NCI-H226 (cell line): Measurements from ENCODE around the gene HSPA4.
A peak's percentile ranks its signal among the peaks of the same experiment; 100 is the strongest.
"Not testable (repeated sequence)": the region's sequence is repeated elsewhere in the genome, so short reads cannot be mapped to it uniquely, and the experiment has no call there.

Source experiments
- DNase-seq: peaks from one replicate; pipeline ENCODE4 v3.0.0-alpha.2; 2015

The HSPA4 gene

DNA sequence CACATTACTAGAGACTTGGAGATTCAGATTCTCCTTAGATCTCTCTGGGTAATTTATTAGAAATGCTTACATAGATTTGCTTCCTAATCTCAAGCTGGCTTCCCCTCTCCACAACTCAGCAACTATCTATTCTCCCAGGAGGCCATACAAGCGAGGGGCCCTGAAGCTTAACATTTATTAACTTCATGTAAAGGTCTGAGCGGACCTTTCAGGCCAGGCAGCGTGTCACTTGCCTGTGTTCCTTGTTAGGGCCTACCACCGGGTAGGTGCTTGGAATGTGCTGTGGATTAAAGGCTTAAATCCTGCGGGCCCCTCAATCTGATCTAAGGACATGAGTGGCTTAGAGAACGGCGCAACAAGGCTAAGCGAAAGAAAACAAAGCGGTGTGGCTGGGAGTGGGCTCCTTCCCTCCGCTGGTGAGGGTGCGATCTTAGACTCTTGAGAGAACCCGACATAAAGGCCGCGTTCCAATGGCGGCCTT, 712 bp upstream of the HSPA4 start:
- no peak for DNase-seq

DNA sequence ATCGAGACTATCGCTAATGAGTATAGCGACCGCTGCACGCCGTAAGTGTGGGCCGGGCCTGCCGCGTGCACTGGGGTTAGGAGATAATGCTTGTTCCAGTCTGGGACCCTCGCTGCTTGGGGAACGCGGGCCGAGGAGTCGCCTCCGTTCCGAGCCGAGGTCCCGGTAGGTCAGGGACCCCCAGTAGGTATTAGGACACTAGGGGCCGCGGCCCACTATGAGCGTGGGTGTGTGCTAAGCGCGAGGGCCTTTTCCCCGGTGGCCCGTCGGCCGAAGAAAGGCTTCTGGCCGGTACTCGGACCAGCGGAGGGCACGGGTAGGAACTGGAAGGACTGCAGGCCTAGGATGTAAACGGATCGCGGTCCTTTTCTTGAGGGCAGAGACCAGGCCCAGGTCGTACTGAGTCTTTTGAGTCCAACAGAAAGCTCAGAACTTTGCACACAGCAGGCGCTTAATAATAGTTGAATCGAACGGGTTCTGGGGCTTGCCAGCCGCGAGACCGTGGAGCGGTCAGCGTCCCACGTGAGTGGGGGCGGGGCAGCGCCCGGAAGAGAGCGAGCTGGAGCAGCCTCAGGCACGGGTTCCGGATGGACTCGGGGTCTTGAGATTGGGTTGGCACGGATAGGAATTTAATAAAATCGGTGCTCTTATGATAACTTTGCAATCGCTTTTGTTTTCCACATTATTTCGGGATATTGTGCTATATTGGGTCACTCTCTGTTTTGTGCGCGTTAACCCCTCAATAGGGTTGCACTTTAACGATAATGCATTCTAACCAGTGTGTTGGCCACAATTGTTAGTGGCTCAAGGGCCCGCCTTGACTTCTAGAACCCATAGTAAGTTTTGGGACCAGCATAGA, 733 bp downstream of the HSPA4 start:
- peak; percentile 52 for DNase-seq

- DNase-seq: no peak
These were observed 1.6 kb downstream of the HSPA4 start for GRCh38 chr5:133053448-133053847.

- no peak for DNase-seq
These were observed 3.1 kb downstream of the HSPA4 start for GRCh38 chr5:133054697-133055471.

DNA sequence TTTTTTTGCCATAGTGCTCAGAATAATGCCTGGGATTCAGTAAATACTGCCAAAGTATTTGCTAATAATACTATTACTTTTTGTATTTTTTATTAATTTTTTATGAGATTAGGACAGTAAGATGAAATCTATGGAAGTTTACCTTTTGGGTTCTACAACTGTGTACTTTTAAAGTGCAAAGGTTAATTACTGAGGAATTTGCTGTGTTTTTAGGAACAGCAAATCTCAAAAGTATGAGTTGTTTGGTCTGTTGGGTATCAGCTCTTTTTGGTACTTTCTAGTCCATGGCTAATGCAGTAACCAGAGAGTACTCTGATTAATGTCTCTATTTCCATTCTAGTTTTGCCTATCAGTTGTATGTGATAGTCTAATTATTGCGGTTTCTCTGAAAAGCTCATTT, 5.1 kb downstream of the HSPA4 start:
- no peak for DNase-seq

- no peak for DNase-seq
These were observed 7.8 kb downstream of the HSPA4 start for GRCh38 chr5:133059621-133060020.

DNA sequence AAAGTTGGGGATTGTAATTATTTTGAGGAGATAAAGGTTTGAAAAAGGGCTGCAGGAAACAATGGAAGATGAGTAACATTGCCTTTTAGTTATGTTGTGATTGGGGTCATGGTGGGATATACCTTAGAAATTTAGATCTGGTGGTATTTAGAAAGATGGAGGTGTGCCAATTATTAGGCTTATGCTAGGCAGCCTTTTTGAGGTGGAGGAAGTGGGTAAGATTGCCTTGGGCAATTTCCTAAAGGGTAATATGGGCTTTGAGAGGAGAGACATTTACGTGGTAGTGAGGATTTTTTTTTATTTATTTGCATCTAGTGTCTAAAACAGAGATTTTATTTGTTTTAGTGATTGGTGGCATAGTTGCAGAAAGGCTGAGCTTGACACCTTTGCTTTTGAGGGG, 10.5 kb downstream of the HSPA4 start:
- DNase-seq: no peak

DNA sequence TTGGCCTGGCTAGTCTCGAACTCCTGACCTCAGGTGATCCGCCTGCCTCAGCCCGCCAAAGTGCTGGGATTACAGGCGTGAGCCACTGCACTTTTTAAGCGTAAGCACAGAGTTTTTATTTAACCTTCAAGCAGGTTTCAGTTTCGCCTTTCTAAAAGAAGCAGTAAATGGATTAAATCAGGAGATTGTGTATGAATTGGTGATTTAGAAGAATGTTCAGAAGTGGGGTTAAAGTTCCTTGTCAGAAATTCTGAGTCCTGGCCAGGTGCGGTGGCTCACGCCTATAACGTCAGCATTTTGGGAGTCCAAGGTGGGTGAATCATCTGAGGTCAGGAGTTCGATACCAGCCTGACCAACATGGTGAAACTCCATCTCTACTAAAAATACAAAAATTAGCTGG, 12.2 kb downstream of the HSPA4 start:
- peak; percentile 36 for DNase-seq

GRCh38 chr5:133065471-133065870, 13.7 kb downstream of the HSPA4 start:
- no peak for DNase-seq

- DNase-seq: no peak
These were observed 14.2 kb downstream of the HSPA4 start for GRCh38 chr5:133066045-133066444.

- DNase-seq: no peak
These were observed 20.2 kb downstream of the HSPA4 start for GRCh38 chr5:133072021-133072420.

DNA sequence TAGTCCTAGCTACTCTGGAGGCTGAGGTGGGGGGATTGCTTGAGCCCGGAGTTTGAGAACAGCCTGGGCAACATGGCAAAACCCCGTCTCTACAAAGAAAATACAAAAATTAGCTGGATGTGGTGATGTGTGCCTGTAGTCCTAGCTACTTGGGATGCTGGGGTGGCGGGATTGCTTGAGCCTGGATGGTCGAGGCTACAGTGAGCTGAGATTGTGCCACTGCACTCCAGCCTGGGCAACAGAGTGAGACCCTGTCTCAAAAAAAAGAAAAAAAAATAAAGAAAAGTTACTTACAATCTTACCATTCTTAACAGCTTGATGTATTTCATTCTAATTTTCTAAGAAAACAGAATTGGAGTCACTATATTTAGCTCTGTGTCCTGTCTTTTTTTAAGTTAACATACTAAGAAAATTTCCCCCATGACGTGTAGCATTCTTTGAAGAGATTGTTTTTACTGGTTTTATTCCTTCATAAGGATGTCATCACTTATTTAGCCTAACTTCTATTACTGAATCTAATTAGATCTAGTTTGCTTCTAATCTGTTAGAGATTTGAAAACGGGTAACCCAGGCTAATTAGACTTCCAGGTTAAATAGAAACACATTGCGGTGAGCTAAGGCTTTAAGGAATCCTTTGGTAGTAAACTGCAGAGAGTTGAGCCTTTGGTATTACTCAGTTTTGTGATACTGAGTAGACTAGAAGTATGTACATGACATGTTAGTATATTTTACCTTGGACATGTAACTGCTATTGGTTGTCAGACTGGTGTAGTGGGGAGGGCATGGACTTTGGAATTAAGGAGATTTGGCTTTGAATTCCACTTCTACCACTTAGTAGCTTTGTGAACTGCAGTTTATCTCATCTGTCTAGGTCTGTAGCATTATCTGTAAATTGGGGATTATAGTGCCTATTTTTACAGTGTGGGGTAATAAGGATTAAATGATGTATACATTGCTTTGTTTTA, 24.0 kb downstream of the HSPA4 start:
- DNase-seq: no peak

DNA sequence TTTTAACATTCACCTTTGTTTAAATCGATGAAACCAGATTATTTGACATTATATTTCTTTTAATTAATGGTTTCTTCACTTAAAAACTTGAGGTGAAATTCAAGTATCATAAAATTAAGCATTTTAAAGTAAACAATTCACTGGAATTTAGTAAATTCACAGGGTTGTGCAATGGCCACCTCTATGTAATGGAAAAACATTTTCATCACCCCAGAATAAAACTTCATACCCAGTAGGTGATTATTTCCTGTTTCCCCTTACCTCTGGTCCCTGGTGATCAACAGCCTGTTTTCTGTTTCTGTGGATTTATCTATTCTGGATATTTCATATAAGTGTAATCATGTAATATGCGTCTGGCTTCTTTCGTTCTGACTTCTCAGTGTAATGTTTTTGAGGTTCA, 27.2 kb downstream of the HSPA4 start:
- DNase-seq: no peak

GRCh38 chr5:133081036-133081435, 29.2 kb downstream of the HSPA4 start:
- DNase-seq: no peak

GRCh38 chr5:133081703-133082102, 29.9 kb downstream of the HSPA4 start:
- no peak for DNase-seq

DNA sequence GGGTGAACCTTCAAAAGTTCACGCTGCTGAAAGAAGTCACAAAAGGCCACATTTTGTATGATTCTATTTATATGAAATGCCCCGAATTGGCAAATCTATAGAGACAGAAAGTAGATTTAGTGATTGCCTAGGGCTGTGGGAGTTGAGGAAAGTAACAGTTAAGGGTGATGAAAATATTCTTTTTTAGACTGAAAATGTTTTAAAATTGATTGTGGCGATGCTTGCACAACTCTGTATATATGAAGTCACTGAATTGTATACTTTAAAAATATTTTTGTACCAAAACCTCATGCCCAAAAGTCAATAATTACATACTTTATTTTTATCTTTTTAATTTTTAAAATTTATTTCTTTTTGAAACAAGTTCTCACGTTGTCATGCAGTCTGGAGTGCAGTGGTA, 30.3 kb downstream of the HSPA4 start:
- no peak for DNase-seq

DNA sequence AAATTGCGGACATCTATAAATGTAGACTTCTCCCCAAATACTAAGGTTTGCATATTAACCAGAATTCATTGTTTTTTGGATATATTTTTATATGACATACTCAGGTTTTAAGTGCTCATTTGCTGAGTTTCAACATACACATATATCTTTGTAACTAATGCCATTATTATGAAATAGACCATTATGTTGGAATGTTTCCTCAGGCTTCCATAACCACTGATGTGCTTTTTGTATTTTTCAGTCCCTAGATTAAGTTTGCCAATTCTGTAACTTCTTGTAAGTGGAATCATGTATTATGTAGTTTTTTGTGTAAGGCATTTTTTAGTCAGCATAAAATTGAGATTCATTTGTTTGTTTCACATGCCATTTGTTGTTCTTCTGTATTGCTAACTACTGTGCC, 32.1 kb downstream of the HSPA4 start:
- no peak for DNase-seq

DNA sequence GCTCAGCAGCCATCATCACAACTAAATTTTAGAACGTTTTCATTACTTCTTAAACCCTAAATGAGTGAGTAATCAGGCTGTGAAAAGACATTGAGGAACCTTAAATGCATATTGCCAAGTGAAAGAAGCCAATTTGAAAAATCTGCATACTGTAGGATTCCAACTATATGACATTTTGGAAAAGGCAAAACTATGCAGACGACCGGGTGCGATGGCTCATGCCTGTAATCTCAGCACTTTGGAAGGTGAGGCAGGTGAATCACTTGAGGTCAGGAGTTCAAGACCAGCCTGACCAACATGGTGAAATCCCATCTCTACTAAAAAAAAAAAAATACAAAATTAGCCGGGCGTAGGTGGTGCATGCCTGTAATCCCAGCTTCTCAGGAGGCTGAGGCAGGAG, 33.4 kb downstream of the HSPA4 start:
- not testable (repeated sequence) for DNase-seq

- no peak for DNase-seq
These were observed 34.6 kb downstream of the HSPA4 start for GRCh38 chr5:133086366-133086875.

GRCh38 chr5:133088064-133088463, 36.3 kb downstream of the HSPA4 start:
- no peak for DNase-seq

DNA sequence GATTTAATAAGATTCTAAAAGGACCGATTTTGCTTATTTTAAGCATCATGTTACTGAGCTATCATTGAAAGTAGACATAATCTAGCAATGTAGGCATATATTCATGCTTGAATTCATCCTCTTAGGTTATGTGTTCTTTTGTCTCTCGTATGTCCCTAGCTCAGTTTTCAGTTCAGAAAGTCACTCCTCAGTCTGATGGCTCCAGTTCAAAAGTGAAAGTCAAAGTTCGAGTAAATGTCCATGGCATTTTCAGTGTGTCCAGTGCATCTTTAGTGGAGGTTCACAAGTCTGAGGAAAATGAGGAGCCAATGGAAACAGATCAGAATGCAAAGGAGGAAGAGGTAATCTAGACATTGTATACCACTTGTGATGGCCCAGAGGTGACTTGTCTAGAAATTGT, 39.2 kb downstream of the HSPA4 start:
- DNase-seq: no peak

GRCh38 chr5:133106343-133106742, 54.5 kb downstream of the HSPA4 start:
- no peak for DNase-seq
